ENCODE results near the gene ROBO2.

DNA sequence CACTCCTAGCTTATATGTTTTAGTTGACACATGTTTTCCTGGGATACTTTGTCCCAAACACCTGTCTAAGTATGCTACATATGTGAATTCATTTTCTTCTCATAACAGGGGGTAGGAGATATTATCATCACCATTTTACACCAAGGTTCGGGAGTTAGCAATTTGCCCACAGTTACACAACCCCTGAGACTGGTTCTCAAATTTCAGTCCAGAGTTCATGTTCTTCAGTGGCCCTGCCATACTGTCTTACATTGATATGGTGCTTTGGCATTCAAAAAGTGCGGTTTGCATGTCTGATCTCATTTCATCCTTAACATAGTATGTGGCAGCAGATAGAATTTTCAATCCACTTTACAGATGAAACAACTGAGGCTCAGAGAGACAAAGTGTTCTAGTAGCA lies 38.4 kb downstream of the ROBO2 start:
- TF ChIP-seq, protein P1, sequence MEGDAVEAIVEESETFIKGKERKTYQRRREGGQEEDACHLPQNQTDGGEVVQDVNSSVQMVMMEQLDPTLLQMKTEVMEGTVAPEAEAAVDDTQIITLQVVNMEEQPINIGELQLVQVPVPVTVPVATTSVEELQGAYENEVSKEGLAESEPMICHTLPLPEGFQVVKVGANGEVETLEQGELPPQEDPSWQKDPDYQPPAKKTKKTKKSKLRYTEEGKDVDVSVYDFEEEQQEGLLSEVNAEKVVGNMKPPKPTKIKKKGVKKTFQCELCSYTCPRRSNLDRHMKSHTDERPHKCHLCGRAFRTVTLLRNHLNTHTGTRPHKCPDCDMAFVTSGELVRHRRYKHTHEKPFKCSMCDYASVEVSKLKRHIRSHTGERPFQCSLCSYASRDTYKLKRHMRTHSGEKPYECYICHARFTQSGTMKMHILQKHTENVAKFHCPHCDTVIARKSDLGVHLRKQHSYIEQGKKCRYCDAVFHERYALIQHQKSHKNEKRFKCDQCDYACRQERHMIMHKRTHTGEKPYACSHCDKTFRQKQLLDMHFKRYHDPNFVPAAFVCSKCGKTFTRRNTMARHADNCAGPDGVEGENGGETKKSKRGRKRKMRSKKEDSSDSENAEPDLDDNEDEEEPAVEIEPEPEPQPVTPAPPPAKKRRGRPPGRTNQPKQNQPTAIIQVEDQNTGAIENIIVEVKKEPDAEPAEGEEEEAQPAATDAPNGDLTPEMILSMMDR (IDR thresholded peaks at IDR 0.05): no peak
- TF ChIP-seq POLR2A (IDR thresholded peaks at IDR 0.05): no peak

Data from lower leg skin (tissue), 3 donors.